Activated CD8-positive, alpha-beta memory T cell treated with anti-CD3 and anti-CD28 coated beads, Interleukin-2, amount 50 U/mL, for 1 hour (primary cell): Measurements from ENCODE around the gene EFCC1.

Source experiments
- DNase-seq: peaks from one replicate; pipeline ENCODE4 v3.0.0-alpha.2; 2020; ENCODE audit errors: extremely low read depth

The EFCC1 gene

DNA sequence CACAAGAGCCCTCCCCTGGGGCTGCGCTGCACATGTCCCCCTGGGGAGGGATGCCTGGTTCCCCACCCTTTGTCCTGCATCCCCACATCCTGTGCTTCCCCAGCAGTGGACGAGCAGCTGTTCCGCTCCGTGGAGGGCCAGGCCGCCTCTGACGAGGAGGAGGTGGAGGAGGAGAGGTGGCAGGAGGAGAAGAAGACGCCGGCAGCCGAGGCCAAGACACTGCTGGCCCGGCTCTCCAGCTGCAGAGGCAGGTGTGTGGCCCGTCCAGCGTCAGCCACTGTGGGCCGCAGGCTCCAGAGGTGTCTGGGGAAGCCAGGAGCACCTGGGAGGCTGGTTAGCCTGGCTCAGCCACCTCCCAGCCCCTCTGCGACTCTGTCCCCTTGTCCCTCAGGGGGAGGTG, 31.6 kb downstream of the EFCC1 start:
- no peak for DNase-seq

DNA sequence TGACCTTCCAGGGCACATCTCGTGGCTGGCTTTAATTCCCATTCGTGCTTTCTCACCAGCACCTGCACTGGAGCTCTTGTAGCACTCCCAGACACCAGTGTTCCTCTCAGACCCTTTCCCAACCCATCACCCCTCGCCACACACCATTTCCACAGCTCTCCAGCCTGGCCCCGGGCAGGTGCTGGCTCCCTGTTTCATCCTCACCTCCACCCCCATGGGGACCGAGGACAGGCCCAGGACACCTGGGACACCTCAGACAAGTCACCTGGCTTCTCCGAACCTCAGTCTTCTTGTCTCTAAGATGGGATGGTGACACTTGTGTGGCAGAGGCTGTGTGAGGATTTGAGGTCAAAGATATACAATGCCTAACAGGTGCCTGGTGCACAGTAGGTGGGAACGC, 32.0 kb downstream of the EFCC1 start:
- DNase-seq, result no peak

DNA sequence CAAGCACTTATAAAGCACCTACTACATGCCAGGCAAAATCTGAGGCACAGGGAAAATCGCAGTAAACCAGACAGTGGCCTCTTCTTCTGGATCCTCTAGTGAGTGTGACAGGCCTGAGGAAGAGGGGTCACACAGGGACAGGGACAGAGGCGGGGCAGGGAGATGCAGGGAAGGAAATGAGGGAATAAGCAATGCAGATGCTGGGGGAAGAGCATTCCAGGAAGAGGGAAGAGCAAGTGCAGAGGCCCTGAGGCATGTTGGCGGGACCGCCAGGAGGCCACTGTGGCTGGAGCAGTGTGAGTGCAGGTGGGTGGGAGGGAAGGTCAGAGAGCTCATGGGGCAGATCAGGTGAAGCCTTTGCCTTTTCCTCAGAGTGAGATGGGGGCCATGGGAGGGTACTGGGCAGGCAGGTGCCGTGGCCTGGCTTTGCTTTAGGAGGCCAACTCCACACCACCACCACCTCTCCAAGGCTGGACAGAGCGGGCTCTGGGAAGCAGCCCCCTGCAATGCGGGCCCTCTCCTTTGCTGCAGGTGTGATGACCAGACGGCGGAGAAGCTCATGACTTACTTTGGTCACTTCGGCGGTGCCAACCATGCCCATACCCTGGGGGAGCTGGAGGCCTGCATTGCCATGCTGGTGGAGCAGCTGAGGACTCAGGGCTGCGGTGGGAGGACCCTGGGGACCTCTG, 32.7 kb downstream of the EFCC1 start:
- DNase-seq, result no peak

DNA sequence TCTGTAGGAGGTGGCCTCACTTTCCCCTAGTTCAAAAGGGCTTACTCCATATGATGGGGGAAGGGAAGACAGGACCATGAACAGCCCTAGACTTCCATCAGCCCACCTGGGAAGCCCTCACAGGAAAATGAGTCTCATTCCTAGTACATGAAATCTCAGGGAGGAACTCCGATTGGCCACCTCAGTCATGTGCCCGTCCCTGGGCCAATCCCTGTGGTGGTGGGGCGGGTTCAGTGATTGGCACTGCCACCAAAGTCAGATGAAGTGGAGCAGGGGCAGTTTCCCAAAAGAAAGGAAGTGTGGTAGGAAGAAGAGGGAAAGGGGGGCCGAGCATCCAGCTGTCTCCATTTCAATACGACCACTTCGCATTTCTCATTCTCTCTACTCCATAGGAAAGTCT, 33.5 kb downstream of the EFCC1 start:
- DNase-seq, result no peak

DNA sequence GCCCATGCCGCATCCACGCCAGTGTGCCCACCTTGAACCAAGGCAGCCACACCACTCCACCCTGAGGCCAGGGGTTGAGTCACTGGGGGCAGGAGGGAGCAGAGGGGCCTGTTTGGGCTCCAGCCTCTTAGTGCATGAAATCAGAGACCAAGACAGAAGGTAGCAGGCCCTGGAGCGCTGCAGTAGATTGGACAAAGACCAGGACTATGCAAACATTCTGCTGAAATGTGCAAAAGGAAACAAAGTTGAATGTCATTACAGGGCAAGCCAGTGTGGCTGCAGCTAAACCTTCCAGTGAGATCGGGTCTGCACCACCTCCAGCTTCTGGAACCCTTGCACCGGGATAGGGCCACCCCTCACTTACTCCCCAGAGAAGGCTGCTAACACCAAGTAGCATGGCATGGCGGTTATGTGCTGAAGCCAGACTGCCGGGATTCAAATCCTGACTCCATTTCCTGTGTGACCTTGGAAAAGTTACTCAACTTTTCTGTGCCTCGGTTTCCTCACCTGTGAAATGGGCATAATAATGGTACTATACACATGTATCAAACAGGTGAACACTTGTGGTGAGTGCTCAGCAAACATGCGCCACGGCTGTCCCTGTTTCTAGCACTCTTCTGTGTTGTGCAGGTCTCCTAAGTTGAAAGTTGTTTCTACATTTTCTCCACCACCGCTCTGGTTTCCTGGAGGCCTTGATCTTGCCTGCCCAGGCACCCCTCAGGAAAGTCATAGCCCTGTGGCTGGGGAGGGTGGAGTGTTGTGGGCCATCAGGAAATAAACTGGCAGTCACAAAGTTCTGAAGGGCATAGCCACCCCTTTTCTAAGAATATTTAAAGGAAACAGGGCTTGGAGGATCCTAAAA, 34.5 kb downstream of the EFCC1 start:
- no peak for DNase-seq

DNA sequence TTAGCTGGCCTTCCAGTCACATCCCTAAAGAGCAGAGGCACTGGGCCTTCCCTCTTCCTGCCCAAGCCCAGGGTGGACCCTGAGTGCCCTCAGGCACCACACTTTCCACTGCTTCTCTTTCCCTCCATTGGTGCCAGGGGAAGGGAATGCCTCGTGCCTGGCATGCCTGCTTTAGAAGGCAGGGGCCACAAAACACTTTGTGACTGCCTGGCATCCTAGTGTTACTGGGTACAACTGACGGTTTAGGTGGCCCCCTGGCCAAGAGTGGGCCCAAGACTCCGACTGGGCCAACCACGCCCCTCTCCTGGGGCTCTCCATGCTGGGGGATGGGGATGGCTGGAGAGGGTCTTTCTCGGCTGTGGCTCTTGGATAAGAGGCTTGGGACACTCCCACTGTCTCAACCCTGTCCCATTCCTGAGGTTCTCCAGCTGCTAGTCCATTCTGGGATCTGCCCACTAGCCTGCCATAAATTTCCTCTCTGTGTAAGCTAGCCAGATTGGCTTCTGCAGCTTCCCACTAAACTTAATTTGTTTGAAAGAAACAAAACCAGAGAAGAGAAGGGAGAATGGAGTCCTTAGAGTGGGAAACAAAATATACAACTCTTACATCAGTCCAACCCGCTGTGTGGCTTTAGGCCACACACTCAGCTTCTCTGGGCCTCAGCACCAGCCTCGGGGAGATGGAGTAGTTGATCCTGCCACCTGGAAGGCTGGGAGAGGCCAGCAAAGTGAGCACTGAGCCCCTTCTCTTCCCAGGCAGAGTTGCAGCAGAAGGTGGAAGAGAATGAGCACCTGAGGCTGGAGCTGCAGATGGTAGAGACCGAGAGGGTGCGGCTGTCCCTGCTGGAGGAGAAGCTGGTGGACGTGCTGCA, 35.4 kb downstream of the EFCC1 start:
- DNase-seq, result no peak

DNA sequence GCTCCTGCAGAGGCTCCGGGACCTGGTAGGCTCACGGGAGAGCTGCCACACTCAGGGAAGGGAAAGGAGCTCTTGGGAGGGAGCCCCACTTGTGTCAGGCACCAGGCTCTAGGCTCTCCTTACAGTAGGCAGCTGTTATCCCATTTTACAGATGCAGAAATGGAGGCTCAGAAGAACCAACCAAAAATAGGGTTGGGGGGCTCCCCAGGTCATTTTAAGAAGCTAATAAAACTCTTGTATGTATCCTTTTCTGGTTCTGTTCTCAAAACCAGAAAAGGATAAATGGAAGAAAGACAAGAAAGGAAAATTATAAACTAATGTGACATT, 36.0 kb downstream of the EFCC1 start:
- DNase-seq, result no peak

DNA sequence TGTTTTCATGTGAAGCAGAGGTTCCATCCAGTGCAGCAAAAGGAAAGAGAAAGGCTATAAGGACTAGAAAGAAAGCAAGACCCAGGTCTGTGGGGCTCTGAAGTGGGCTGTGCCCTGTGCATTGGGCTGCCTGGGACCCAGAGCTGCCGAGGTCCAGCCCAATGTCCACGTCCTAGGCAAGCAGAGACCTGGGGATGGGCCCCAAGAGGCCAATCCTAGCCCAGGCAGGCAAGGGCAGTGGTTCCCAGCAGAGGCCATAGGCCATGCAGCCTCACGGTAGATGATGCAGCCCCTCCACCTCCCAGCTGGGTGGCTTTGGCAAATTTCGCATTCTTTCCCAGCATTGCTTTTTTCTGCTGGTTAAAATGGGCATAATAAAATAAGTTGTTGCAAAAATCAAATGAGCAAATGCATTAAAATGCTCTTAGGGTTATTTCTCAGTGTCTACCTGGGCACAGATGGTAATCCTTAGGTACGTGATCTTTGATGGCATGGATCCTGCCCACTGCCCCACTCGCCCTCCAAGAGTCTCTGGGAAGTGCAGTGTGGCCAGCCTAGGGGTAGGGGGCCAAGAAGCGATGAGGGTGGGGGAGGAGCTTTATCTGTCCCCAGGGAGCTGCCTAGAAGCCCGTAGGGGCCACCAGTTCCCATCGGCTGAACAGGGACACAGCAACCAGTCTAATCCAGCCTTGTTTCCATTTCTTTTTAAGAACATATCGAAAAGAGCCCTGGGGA, 37.2 kb downstream of the EFCC1 start:
- DNase-seq, result no peak

DNA sequence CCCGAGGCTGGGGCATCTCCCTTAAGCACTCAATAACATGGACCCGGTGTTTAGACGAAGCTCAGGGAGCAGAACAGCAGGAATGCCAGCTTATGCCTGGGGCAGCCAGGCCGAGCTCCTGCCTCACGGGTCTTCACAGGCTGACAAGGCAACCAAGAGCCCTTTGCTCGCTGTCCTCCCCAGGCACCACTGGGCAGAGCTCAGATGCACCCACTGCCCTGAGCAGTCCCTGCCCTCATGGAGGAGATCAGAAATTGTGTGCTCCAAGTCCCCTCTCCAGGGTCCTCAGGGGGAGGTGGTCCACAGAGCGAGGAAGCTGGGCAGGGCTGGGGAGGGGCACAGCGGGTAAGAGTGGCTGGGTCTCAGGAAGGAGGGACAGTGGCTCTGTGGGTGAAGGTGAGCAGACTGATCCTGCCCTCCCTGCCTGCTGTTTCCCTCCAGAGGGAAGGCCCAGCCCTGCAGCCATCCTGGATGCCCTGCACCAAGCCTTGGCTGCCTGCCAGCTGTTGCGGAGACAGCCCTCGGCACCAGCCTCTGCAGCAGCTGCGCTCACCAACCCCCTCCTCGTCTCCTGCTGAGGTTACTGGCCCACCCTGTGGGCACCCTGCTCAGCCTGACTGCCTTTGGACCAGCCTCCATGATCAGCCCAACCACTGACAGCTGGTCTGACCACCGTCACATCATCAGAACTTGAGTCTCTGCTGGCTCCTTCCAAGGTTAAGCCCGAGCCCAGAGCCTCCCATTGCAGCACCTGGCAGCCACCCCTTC, 38.4 kb downstream of the EFCC1 start:
- DNase-seq, result no peak

DNA sequence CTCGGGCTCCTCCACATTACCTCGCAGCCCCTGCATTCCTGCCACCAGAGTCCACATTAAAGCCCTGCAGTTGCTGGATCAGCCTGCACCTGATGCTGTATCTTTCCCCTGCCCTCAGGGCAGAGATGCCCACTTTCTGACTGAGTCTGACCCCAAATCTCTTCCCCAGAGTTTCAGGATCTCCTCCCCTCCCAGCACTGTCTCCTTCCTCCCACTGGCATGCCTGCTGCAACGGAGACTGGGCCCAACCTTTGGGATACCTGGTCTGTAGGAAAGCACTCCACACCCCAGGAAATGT, 38.9 kb downstream of the EFCC1 start:
- no peak for DNase-seq

DNA sequence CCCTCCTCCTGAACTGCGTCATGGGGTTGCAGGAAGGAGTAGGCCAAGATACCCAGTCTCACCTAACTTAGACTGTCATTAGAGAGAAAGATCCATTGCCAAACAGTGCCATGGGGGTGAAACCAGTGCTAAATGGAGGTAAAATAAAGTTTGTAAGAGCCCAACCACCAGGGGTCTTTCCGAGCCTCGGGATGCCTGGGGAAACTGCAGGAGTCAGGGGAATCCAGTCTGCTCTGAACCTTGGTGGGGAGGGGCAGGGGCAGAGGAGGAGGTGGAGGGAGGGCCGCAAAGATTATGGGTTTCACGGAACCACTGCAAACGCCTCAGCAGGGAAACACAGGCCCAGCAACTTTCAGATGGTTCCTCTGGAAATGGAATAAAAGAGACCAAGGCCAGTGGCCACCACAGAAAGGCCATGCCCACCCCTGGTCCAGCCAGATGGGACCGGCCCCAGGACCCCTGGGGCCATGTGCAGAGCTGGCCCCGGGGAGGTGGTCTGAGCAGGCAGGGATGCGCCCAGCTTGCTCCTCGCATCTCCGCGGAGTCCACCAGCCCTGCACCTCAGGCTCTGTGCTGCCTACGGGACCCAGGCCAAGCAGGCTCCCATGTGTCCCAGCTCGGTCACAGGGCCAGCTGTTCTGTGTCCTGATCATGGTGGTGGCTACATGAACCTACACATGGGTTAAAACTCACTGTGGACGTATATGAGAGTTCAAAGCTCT, 39.6 kb downstream of the EFCC1 start:
- DNase-seq, result no peak

DNA sequence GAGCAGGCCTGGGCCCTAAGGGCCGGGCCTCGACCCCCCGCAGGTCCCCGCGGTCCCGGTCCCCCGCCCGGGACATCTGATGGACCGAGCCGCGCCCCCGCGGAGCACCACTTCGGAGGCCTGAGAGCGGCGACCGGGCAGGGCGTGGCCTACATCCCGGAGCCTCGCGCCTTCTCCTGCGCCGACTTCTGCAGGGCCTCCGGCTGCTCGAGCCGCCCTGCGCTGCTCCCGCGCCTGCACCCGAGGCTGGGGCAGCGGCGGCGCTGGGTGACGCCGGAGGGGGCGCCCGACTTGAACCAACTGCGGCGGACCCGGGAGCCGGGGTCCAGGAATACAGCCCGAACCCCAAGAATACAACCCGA, 44.6 kb downstream of the EFCC1 start:
- no peak for DNase-seq

DNA sequence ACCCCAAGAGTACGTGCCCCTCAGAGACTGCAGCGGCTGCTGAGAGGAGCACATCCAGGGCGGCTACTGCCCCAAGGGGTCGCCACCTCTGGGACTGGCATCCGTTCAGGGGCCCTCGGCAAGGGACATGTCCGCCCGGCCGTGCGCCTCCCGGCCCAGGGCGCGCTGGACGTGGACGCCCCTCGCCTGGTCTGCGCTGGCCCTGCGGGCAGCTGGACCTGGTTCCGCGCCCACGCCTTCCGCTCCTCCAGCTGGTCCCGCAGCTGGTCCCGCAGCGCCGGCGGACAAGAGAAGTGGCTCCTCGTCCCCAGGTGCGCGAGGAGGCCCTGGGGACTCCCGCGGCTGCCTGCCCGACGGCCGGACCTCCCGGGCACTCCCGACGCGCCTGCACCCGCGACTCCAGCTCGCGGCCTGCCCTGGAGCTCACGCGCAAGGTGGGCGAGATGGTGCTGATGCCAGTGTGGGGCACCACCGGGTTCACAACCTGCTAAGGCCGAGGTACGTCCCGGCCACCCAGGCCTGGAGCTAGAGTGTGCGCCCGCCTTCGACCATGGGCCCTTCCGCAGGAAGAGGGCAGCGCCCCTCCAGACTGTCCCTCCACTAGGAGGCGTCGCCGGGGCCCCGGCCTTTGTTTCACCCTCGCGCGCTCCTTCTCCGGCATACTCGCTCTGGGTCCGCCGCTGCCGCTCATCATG, 45.1 kb downstream of the EFCC1 start:
- DNase-seq, result no peak

DNA sequence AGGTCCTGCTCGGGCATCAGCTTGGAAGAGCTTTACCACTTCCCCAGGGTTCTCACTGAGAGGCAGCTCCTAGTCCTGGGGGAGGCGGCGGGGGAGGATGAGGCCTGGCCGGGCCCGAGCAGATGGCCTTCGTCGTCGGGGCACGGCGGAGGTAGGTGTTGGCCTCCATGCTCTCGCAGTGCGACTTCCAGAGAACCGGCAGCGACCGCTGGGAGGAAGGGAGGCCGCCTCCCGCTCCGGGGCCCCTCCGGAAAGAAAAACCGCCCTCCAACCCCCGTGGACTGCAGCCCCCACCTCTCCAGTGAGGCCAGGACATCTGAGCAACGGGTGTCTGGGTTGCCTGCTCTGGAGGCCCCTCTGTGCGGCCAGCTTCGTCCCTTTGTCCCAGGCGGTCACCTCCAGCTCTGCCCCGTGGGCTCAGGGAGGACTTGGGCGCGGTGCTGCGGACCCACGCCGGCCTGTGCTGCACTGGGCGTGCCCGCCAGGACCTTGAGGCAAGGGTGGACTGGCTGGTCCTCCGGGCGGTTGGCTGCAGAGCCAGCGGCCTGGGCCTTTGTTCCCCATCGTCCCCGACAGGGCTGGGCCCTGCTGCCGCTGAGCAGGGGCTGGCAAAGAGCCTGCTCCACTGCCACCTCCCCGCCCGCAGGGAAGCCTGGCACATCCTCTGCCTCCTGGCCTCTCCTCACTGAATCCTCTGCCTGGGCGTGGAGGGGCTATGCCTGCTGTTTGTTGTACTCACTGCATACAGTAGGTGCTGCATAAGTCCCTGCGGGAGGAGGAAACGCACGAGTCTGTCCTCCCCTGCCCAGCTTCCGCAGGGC, 45.8 kb downstream of the EFCC1 start:
- DNase-seq, result no peak

DNA sequence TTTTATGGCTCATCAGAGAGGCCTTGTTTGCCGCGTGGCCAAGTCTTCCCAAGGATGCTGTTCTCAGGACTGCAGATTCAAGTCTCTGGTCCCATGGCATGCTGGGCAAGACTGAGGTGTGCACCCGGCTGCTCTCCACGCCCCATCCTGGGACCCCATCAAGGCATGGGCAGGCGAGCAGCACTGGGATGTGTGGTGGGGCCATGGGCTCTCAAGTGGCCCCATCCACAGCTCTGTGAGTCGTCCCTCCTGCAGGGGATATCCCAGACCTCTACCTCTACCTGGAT, 46.4 kb downstream of the EFCC1 start:
- DNase-seq, result no peak

DNA sequence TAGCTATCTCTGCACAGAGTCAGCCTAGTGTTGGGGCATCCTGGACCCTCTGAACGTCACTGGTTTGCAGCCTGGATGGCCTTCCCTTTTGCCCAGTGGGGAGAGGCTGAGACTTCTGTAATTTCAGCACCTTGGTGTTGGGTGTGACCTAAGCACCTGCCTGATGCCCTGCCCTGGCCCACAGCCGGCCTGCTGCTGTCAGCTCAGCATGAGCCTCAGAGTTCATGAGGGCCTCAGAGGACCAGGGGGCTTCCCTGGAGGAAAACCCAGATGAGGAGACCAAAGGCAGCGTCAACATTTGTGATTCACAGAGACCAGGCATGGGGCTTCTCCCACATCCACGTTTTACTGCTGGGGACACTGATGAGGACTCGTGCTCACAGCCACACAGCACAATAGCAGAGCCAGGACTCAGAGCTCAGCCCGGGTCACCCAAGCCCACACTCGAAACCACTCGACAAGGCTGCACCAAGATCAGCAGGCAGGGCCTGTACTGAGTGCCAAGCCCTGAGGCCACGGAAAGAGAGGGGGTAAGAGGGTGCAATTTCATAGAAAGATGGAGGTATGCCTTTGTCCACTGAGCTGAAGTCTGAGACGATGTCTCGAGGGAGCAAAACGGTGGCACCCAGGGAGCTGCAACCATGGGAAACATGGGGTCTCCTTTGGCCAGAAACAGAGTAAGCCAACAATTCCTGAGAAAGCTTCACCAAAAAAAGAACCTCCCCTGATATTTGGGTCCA, 49.6 kb downstream of the EFCC1 start:
- no peak for DNase-seq

DNA sequence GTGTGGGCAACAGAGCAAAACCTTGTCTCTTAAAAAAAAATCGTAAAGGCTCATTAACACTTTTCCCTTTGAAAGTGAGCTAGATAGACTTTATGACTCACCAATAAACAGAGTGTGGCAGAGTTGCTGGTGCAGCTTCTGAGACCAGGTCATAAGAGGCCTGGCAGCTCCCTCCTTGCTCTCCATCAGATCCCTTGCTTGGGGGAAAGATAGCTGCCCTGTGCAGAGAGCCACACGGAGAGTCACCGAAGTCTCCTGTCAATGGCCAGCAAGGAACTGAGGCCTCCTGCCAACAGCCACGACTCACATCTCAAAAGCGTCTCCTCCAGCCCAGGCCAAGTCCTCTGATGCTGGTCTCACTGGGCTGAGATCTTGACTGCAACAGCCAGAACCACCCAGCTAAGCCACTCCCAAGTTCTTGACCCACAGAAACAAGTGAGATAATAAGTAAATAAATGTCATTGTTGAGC, 50.8 kb downstream of the EFCC1 start:
- no peak for DNase-seq

DNA sequence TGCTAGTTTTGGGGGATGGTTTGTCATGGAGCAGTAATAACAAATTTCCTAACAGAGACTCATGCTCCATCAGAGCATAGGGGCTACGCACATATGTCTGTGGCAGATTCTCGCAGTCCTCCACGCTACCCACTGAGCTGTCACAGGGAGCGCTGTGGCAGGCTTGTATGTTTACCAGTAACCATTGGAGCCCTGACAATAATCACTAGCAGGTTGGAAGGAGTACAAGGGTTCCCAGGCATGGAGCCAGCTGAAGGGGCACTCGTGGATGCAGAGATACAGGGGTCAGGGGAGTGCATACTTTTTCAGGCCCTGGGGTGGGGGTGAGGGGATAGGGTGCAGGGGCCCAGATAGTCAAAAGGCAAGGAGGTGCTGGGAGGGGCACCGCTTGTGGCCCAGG, 51.6 kb downstream of the EFCC1 start:
- no peak for DNase-seq
